ENCODE measurements around the gene FAM240B.

The FAM240B gene

DNA sequence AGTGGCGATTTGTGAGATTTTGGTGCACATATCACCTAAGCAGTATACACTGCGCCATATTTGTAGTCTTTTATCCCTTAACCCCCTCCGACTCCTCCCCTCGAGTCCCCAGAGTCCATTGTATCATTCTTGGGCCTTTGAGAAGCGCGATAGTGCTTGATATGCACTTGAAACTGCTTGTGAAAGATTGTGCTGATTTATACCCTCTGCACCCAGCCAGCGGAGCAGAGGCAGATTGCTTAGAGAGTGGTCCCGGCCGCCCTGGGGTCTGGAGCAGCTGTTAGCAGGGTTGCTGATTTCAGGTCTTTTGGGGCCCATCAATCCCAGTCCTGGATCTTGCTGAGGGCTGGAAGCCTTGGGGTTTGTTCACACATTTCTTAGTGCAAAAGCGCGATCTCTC, 13.0 kb upstream of the FAM240B start:
- TF ChIP-seq, protein P1, sequence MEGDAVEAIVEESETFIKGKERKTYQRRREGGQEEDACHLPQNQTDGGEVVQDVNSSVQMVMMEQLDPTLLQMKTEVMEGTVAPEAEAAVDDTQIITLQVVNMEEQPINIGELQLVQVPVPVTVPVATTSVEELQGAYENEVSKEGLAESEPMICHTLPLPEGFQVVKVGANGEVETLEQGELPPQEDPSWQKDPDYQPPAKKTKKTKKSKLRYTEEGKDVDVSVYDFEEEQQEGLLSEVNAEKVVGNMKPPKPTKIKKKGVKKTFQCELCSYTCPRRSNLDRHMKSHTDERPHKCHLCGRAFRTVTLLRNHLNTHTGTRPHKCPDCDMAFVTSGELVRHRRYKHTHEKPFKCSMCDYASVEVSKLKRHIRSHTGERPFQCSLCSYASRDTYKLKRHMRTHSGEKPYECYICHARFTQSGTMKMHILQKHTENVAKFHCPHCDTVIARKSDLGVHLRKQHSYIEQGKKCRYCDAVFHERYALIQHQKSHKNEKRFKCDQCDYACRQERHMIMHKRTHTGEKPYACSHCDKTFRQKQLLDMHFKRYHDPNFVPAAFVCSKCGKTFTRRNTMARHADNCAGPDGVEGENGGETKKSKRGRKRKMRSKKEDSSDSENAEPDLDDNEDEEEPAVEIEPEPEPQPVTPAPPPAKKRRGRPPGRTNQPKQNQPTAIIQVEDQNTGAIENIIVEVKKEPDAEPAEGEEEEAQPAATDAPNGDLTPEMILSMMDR (conservative IDR thresholded peaks at IDR 0.05; ENCODE audit: low read depth) = no peak
- ChIA-PET CTCF (no interaction called here), POLR2A (ENCODE audit: low non-redundant PET) (no interaction called here)
- H3K27ac ChIP-seq = no peak overlapping the region
- no peak for DNase-seq (ENCODE audit: low spot score)

DNA sequence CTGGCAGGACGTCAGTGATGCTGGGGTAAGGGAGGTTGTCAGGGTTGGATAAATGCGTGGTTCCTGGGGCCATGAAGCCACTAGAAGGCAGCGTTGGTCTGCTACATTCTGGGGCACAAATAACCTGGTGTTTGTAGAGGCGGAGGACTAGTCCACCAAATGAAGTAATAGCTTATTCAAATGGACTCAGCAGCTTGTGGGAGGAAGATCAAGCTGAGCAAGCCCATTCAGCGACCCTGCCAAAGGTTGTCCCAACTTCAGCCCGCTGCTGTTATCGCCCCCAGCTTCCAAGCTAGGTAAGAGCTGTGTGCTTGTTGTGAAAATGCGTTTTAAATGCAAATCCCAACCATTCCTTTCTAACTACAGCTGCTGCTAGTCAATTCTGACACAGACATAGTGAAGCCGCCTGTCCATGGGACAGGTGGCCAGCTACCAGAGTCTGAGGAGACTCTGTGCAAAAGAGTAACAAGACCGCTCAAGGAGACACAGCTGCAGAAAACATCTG, 7.6 kb upstream of the FAM240B start:
- ChIA-PET POLR2A (ENCODE audit: low non-redundant PET) (no interaction called here), CTCF (interaction anchor here (0.7 kb wide), 1 partner anchor 11 kb away, joined by 3 read pairs; no protein-coding TSS in a partner anchor)
- TF ChIP-seq, protein P1 (conservative IDR thresholded peaks at IDR 0.05; ENCODE audit: low read depth) = peak; percentile 60
- DNase-seq (ENCODE audit: low spot score) = peak; percentile 63
- no peak overlapping the region for H3K27ac ChIP-seq

DNA sequence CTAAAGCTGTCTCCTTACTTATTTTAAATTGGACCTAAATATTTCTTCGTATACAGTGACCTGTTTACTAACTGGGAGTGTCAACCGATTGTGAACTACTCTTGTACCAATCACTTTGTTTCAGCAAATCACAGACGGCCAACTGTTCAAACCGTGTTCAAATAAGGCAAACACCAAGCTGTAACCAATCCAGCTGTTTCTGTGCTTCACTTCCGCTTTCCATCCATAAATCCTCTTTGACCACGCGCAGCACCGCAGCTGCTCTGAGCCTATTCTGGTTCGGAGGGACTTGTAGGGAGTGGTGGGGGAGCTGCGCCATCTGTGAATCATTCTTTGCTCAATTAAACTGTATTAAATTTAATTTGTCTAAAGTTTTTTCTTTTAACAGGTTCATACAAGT, 4.8 kb upstream of the FAM240B start:
- CTCF ChIA-PET = no interaction called here
- TF ChIP-seq, protein P1 (conservative IDR thresholded peaks at IDR 0.05; ENCODE audit: low read depth) = no peak
- DNase-seq (ENCODE audit: low spot score) = no peak
- H3K27ac ChIP-seq = no peak overlapping the region
- POLR2A ChIA-PET (ENCODE audit: low non-redundant PET) = no interaction called here

DNA sequence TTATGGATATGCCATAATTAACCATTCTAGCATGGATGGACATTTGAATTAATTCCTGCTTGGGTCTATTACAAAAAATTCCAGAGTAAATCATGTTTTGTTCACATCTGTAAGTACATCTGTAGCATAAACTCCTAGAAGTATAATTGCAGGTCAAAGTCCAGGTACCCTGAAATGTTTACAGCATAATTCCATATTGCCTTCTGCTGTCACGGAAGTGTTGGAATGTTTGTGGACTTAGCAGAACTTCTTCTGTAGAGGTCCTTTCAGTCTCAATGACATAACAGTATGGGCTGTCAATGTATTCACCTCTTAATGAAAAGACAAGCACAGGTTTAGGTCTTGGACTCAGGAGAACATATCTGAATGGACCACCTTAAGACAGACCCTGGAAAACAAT, 1.8 kb downstream of the FAM240B start:
- TF ChIP-seq, protein P1 (conservative IDR thresholded peaks at IDR 0.05; ENCODE audit: low read depth) = no peak
- no peak overlapping the region for H3K27ac ChIP-seq
- no peak for DNase-seq (ENCODE audit: low spot score)
- CTCF ChIA-PET = no interaction called here
- POLR2A ChIA-PET (ENCODE audit: low non-redundant PET) = no interaction called here

DNA sequence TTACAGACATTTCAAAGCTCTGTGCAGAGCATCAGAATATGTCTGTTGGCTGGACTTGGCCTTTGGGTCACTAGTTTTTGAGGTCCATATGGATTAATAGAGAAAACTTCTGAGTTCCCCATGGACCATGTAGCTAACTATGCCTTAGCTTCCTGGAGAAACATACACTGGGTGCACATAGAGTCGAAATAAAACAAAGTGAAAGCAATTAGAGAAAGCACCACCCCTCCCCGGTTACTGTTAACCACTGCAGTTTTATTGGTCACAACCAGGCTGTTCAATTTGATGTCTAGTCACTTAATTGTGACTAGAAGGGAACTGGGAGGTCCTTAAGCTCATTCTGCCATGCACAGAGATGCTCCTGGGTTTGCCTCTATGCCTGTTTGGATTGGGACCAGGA, 4.2 kb downstream of the FAM240B start:
- H3K27ac ChIP-seq = no peak overlapping the region
- TF ChIP-seq, protein P1 (conservative IDR thresholded peaks at IDR 0.05; ENCODE audit: low read depth) = no peak
- CTCF ChIA-PET = no interaction called here

DNA sequence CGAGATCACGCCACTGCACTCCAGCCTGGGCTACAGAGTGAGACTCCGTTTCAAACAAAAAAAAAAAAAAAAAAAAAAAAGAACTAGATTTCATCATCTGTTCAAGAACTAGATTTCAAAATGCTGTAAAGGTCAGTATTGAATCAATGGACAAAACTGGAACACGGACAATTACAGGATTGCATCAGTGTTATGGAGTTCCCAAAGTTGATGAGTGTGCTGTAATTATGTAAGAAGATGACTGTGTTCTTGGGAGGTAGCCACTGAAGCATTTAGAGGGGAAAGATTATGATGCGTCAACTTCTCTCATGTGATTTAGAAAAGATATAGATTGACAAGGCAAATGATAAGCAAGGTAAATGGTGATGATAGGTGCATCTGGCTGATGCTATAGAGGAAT, 6.5 kb downstream of the FAM240B start:
- ChIA-PET POLR2A (ENCODE audit: low non-redundant PET) (no interaction called here), CTCF (no interaction called here)
- H3K27ac ChIP-seq = peak overlapping the region; percentile 80
- TF ChIP-seq, protein P1 (conservative IDR thresholded peaks at IDR 0.05; ENCODE audit: low read depth) = no peak
- peak; percentile 79 for DNase-seq (ENCODE audit: low spot score)

More for the DNA sequence above, 4.2 kb downstream of the FAM240B start:
- POLR2A ChIA-PET (ENCODE audit: low non-redundant PET) = no interaction called here
- DNase-seq (ENCODE audit: low spot score) = no peak

DNA sequence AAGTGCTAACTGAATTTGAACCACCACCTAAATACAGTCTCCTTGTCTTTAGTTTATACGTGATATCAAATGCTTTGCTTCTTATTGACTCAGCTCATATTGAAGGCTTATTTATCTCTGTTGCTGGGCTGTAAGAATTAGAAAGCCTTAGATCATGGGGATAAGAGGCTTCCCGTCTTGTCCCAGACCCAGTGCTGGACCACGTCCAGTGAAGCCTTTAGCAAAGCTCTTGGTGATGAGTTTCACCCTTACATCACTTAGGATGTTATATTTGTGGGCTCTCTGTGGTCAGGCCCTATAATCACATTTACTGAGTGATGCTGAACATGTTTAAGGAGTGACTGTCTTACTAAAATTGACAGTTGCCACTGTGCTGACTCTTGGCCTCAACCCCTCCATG, 11.2 kb downstream of the FAM240B start:
- no peak overlapping the region for H3K27ac ChIP-seq
- no peak for DNase-seq (ENCODE audit: low spot score)
- TF ChIP-seq, protein P1 (conservative IDR thresholded peaks at IDR 0.05; ENCODE audit: low read depth) = no peak
- ChIA-PET POLR2A (ENCODE audit: low non-redundant PET) (no interaction called here), CTCF (no interaction called here)

Measured in RWPE1 (cell line).